Stimulated activated naive CD8-positive, alpha-beta T cell treated with anti-CD3 and anti-CD28 coated beads, Interleukin-15, amount 100 ng/mL, for 72 hours (primary cell): ENCODE data around the gene TRMT112.

Source experiments
- ATAC-seq: fragments of 150-1000 bp; cut with Tn5 transposase; 2 replicates; pipeline ENCODE4 v1.10.0; 2021; ENCODE audit warnings: mild to moderate bottlenecking, moderate library complexity
- DNase-seq, 2 donors: peaks; one replicate each; pipeline ENCODE4 v3.0.0; 2021 to 2022
- H3K27ac Mint-ChIP-seq, 2 donors: one replicate each; pipeline ENCODE4 v1.8.0; 2022; ENCODE audit warnings: mild to moderate bottlenecking in 2 of 2, mixed read lengths in 2 of 2, moderate library complexity in 2 of 2
- H3K27me3 Mint-ChIP-seq: one replicate; pipeline ENCODE4 v1.8.0; 2022; ENCODE audit warnings: mixed read lengths
- H3K4me1 Mint-ChIP-seq: one replicate; pipeline ENCODE4 v1.8.0; 2022; ENCODE audit warnings: mild to moderate bottlenecking, mixed read lengths
- H3K4me3 Mint-ChIP-seq, 2 donors: one replicate each; pipeline ENCODE4 v1.8.0; 2022; ENCODE audit warnings: mild to moderate bottlenecking in 2 of 2, mixed read lengths in 2 of 2, moderate library complexity in 1 of 2
- H3K9me3 Mint-ChIP-seq, 2 donors: one replicate each; pipeline ENCODE4 v1.8.0; 2022; ENCODE audit warnings: mixed read lengths in 2 of 2

The TRMT112 gene

DNA sequence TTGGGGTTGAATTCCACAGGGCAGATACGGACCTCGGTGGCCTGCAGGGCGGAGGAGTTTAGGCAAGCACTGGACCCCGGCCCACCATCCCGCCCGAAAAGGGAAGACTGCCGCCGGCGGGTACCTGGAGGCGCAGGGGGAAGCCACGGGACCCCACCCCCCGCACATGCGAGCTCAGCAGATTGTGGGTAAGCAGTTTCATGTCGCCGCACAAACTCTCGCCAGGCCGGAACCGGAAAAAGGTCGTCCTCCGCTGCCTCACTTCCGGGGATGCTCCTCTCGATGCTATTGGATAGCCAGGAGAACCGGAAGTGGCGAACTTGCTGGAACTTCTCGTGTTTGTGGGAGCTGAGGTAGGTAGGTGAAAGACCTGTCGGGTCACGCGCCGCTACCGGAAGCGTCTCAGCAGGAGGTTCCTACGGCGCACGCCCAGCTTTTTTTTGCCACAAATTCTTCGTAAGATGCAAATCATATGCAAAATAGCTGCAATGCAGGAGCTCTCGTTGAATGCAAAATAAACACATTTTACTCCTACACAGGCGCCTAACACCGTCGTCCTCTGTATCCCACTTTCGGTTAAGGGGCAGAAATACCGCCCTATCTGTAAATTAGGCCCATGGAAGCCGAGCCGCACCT lies at the start of gene TRMT112:
Gene TRMT112, minus strand, starts transcription at position 235 of the 636 bp plus-strand sequence. Its CDS starts 33 bp downstream, at position 202.
- Mint-ChIP-seq H3K4me3 (peak within 1 kb of the TSS; percentile 92 to 98), H3K27ac (peak within 1 kb of the TSS; percentile 100), H3K4me1 (peaks cover 79% of the 10 kb centered on the region), H3K9me3 (no peaks in the 10 kb centered on the region), H3K27me3 (no peaks in the 10 kb centered on the region)
- ATAC-seq = peak; percentile 84
- peak; percentile 92 to 98 for DNase-seq

DNA sequence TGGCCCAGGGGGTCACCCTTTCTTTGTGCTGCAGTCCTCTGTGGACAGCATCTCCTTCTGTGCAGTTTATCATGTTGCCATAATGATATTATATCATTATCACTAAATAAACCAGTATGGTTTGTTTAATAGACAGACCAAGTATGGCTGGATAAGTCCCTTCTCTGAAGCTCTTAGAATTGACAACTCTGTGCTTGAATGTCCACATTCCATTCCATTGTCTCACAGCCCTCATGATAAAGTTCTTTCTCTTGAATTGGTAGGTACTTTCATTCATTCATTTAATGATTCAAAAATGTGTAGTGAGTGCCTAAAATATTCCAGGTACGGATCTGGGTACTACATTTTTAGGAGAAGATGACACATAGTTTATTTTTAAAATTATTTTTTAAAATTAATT lies 49.4 kb upstream of the TRMT112 start:
- no peak for DNase-seq

DNA sequence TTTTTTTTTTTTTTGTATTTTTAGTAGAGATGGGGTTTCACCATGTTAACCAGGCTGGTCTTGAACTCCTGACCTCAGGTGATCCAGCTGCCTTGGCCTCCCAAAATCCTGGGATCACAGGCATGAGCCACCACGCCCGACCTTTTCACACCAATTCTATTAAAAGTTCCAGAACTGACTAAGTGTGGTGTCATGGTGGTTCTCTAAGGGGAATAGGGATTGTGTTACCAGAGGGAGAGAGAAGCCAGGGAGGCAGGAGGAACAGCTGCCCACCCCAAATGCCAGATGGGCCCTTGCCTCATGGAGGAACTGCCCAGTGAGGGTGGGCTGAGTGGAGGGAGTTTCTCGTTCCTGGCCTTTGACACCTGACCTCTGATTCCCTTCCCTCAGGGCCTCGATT lies 47.6 kb upstream of the TRMT112 start:
- no peak overlapping the region for H3K4me3 Mint-ChIP-seq
- no peak overlapping the region for H3K27ac Mint-ChIP-seq
- H3K9me3 Mint-ChIP-seq = no peaks in the 10 kb centered on the region
- ATAC-seq (no peak), DNase-seq (no peak)
- peaks cover 24% of the 10 kb centered on the region for H3K4me1 Mint-ChIP-seq
- H3K27me3 Mint-ChIP-seq = no peaks in the 10 kb centered on the region

More for the DNA sequence above, 49.4 kb upstream of the TRMT112 start:
- Mint-ChIP-seq H3K4me3 (no peak overlapping the region), H3K4me1 (peaks cover 5% of the 10 kb centered on the region), H3K27ac (no peak overlapping the region), H3K9me3 (no peaks in the 10 kb centered on the region), H3K27me3 (no peaks in the 10 kb centered on the region)
- ATAC-seq = no peak

DNA sequence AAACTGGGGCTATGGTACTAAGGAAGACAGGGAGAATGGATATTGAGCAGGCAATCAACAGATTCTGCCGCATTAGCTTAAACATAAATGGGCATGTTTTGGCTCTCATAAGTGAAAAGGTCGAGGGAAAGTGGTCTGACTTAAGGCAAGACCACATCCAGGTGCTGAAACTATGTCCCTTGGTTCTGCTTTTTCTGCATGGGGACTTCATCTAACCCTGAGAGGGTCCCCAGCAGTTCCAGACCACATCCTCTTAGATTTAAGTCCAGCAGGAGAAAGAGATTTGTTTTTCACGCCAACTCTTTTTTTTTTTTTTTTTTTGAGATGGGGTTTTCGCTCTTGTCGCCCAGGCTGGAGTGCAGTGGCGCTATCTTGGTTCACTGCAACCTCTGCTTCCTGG lies 47.1 kb upstream of the TRMT112 start:
- no peaks in the 10 kb centered on the region for H3K9me3 Mint-ChIP-seq
- H3K27me3 Mint-ChIP-seq = no peaks in the 10 kb centered on the region
- no peak overlapping the region for H3K27ac Mint-ChIP-seq
- H3K4me3 Mint-ChIP-seq = no peak overlapping the region
- no peak for DNase-seq
- ATAC-seq = no peak
- peaks cover 28% of the 10 kb centered on the region for H3K4me1 Mint-ChIP-seq

DNA sequence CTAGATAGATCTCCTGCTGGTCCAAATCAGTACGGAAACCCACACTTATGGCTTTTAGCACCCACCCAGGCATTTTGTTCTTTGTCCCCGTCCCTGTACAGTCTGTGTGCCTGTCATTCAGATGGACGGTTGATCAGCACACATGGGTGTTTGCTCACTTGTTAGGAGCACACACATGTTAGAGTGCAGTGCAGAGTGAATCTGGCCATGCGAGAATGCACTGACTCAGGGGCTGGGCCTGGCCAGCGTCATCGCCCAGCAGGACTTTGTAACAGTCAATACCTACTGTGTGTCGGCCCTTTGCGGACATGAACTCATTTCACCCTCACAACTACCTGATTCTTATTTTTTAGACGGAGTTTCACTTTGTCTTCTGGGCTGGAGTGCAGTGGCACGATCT lies 45.0 kb upstream of the TRMT112 start:
- H3K27me3 Mint-ChIP-seq = no peaks in the 10 kb centered on the region

DNA sequence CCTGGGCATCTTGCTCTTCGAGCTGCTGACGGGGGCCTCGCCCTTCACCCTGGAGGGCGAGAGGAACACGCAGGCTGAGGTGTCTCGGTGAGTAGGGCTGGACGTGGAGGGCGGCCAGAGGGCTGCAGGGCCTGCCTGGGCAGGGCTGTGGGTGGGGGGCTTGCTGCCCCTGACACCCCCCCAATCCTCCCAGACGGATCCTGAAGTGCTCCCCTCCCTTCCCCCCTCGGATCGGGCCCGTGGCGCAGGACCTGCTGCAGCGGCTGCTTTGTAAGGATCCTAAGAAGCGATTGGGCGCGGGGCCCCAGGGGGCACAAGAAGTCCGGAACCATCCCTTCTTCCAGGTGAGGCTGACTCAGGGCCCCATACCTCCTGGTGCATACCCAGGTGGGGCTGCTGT lies 44.3 kb upstream of the TRMT112 start:
- ATAC-seq = no peak
- peaks cover 51% of the 10 kb centered on the region for H3K4me1 Mint-ChIP-seq
- peak overlapping the region in 1 of 2 donors; percentile 5 for H3K27ac Mint-ChIP-seq
- no peaks in the 10 kb centered on the region for H3K9me3 Mint-ChIP-seq
- no peak overlapping the region for H3K4me3 Mint-ChIP-seq
- no peak for DNase-seq
- no peaks in the 10 kb centered on the region for H3K27me3 Mint-ChIP-seq

More for the DNA sequence above, 45.0 kb upstream of the TRMT112 start:
- DNase-seq = no peak
- Mint-ChIP-seq H3K9me3 (no peaks in the 10 kb centered on the region), H3K27ac (no peak overlapping the region), H3K4me1 (peaks cover 45% of the 10 kb centered on the region), H3K4me3 (no peak overlapping the region)
- no peak for ATAC-seq

DNA sequence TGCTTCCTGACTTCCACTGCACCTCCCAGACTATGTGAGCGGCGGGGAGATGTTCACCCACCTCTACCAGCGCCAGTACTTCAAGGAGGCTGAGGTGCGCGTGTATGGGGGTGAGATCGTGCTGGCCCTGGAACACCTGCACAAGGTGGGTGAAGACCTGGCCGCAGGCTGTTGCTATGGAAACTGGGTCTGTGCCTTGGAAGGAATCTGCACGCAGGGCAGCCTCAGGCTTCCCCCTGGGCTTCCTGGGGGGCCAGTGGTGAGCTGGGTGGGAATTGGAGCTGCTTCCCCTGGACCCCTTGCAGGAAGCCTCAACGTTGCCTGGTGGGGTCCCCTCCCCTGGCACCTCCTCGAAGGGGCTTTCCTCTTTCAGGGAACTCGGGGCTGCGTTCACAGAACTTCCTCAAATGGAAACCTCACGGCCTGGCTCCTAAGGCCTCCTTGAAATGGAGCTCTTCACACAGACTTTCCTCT lies 43.1 kb upstream of the TRMT112 start:
- Mint-ChIP-seq H3K4me3 (peak overlapping the region; percentile 81 to 84), H3K27me3 (no peaks in the 10 kb centered on the region), H3K27ac (no peak overlapping the region), H3K9me3 (no peaks in the 10 kb centered on the region), H3K4me1 (peaks cover 58% of the 10 kb centered on the region)
- ATAC-seq (no peak), DNase-seq (no peak)

DNA sequence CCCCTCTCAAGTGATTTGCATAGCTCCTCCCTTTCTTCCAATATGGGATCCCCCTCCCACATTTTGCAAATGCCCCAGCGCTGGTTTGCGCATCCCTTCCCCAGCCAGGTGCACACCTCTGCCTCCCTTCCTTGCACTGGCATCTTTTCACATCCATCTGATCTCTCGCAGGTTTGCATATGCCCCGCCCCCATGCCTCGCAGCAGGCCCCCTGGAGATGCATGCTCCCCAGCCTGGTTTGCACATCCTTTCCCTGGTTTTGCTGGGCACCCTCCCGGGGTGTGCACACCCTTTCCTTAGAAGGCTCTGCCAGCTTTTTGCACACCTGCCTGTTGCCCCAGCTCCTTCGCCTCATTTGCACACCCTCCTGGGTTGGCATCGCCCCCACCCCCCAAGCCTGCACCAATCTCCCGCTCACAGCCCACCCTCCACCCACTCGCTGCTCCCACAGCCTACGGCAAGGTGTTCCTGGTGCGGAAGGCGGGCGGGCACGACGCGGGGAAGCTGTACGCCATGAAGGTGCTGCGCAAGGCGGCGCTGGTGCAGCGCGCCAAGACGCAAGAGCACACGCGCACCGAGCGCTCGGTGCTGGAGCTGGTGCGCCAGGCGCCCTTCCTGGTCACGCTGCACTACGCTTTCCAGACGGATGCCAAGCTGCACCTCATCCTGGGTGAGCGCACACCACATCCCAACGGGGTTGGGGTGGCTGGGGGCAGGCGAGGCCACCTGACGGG lies 42.5 kb upstream of the TRMT112 start:
- ATAC-seq = peak; percentile 41
- H3K27me3 Mint-ChIP-seq = no peaks in the 10 kb centered on the region
- H3K4me3 Mint-ChIP-seq = peak overlapping the region; percentile 81 to 84
- no peaks in the 10 kb centered on the region for H3K9me3 Mint-ChIP-seq
- H3K4me1 Mint-ChIP-seq = peaks cover 64% of the 10 kb centered on the region
- DNase-seq = peak in 1 of 2 donors; percentile 33
- peak overlapping the region in 1 of 2 donors; percentile 49 for H3K27ac Mint-ChIP-seq

DNA sequence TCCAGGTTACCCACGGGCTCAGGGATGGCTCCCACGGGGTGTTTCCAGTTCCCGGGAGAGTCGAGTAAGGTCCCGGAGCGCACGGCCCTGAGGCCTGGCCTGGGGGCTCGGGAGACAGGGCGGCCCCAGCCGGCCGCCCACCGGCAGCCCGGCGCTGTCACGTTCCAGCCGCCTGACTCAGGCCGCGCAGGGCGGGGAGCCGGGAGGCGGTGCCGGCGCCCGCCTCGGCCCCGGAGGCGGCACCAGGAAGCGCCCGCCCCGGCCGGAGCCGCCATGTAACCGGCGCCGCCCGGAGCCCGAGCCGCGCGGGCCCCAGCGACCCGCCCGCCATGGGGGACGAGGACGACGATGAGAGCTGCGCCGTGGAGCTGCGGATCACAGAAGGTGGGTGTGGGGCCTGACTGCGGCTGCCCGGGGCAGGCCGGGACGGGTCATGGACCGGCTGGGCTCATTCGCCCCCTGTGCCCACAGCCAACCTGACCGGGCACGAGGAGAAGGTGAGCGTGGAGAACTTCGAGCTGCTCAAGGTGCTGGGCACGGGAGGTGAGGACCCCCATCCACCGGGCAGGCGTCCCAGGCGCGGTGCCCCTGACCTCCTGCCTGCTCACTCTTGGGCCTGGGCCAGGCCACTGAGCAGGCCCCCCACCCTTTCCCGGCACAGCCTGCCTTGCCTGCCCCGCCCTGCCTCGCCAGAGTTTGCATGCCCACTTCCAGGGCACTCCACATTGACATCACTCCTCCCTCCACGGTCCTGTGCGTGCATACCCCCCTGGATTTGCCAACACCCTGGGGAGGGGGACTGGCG lies 41.8 kb upstream of the TRMT112 start, which contains the start of gene RPS6KA4:
Gene RPS6KA4, plus strand, starts transcription at position 256 of the 805 bp plus-strand sequence. Its CDS starts 74 bp downstream, at position 330.
- ATAC-seq = peak; percentile 72
- peaks cover 70% of the 10 kb centered on the region for H3K4me1 Mint-ChIP-seq

DNA sequence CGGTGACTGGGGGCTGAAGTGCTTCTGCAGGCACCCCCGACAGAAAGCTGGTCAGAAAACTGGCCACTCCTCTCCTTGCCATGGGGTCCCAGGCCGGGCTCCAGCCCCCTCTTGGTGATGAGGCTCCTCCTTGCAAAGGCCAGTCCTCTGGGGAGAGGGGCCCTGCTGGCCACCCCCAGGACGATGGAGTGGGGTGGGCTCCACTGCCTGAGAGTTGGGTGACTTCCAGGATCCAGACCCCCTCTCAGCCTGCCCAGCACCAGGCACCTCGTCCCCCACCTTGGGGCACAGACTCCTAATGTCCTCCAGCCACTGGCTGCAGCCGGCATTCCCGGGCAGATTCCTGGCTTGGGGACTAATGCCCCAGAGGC lies 41.2 kb upstream of the TRMT112 start:
- ATAC-seq = no peak
- peak overlapping the region; percentile 60 to 75 for H3K4me3 Mint-ChIP-seq
- no peak overlapping the region for H3K27ac Mint-ChIP-seq
- peaks cover 70% of the 10 kb centered on the region for H3K4me1 Mint-ChIP-seq
- DNase-seq = no peak
- no peaks in the 10 kb centered on the region for H3K27me3 Mint-ChIP-seq
- H3K9me3 Mint-ChIP-seq = no peaks in the 10 kb centered on the region

More for the DNA sequence above, 41.8 kb upstream of the TRMT112 start, which contains the start of gene RPS6KA4:
- peak; percentile 44 to 59 for DNase-seq
- Mint-ChIP-seq H3K27ac (peak within 1 kb of the TSS; percentile 49 to 71), H3K4me3 (peak within 1 kb of the TSS; percentile 81 to 84), H3K9me3 (no peaks in the 10 kb centered on the region), H3K27me3 (no peaks in the 10 kb centered on the region)

DNA sequence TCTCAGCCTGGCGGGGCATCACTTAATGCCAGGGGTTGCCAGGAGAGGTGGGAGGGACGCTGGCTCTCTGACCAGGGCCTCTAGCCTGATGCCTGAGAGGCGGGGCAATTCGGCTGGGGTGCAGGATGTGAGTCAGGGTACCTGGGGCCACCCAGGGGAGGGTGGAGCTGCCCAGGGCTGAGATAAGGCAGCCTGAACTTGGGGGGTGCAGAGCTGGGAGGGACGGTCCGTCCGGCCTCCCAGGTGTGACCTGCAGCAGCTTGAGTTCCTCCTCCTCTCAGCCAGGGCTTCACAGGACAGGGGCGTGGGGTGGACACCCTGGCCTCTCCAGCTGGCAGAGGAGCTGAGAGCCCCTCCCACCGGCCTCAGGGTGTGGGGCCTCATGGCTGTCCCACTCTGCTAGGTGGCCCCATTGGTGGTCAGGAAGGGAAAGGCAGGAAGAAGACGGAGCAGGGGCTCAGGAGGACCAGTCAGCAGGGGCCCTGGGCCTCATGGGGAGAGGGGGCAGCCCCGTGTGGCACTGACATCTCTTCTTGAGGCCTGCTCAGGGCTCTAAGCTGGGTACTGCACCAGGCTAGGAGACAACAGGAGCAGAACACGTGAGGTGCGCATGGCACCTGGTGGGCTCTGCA lies 40.7 kb upstream of the TRMT112 start:
- ATAC-seq (peak; percentile 52), DNase-seq (peak; percentile 36 to 46)
- no peak overlapping the region for H3K27ac Mint-ChIP-seq
- H3K4me3 Mint-ChIP-seq = peak overlapping the region; percentile 60 to 75
- no peaks in the 10 kb centered on the region for H3K9me3 Mint-ChIP-seq
- H3K4me1 Mint-ChIP-seq = peaks cover 70% of the 10 kb centered on the region
- H3K27me3 Mint-ChIP-seq = no peaks in the 10 kb centered on the region

DNA sequence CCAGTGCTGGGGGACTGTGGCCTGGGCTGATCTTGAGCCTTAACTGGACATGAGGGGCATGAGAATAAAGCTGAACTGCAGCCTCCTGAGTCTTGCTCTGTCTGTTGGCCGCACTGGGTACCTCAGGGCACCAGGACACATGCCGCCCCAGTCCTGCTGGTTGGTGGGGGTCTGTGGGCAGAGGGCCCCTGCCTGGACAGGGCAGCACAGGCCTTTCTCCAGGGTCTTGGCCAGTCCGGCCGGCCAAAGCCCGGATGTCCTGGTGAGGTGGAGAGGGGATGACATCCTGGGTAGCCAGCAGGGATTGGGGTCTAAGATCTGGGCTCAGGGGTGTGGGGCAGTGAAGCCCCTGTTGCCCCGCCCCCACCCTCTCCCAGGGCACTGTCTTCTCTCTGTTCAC lies 40.1 kb upstream of the TRMT112 start:
- Mint-ChIP-seq H3K4me3 (peak overlapping the region; percentile 60 to 75), H3K9me3 (no peaks in the 10 kb centered on the region), H3K4me1 (peaks cover 70% of the 10 kb centered on the region), H3K27ac (no peak overlapping the region), H3K27me3 (no peaks in the 10 kb centered on the region)
- DNase-seq (no peak), ATAC-seq (no peak)

DNA sequence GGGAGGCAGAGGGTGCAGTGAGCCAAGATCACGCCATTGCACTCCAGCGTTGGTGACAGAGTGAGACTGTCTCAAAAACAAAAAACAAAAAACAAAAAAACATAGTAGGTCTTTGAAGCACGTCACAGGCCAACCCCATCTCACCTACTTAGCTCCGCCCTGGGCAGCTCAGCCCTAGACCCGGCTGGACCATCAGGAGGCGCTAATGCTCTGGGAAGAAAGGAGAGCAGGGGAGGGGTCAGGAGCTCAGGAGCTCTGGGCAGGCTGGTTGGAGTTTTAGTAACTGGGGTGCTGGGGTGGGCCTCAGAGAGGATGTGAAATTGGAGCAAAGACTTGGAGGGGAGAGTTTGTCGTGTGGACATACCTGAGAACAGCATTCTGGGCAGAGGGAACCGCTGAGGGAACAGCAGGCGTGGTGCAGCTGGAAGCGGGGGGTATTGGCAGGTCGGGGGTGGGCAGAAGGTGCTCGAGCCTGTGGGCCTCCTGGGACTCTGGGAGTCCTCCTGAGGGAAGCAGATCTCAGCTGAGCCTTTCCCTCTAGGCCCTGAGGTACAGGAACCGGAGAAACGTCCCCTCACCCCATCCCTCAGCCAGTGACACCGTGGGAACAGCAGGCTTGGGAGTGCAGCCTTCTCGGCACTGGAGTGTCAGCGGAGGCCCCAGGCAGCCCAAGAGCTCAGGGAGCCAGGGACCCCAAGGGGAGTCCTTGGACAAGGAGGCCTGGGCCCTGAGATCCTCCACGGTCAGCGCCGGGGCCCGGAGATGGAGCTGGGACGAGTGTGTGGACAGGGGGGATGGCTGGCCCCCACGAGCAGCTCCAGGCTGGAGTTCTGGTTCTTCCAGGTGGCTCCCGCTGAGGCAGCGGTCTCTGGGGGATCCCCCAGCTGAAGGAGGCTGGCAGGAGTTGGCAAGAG lies 39.4 kb upstream of the TRMT112 start:
- Mint-ChIP-seq H3K4me3 (peak overlapping the region; percentile 50 to 53), H3K9me3 (no peaks in the 10 kb centered on the region), H3K4me1 (peaks cover 65% of the 10 kb centered on the region), H3K27ac (peak overlapping the region in 1 of 2 donors; percentile 19), H3K27me3 (no peaks in the 10 kb centered on the region)
- ATAC-seq = no peak
- peak; percentile 29 to 50 for DNase-seq
